RKO (cell line): ENCODE measurements around the gene COG7.
"Not testable (repeated sequence)": the region's sequence is repeated elsewhere in the genome, so short reads cannot be mapped to it uniquely, and the experiment has no call there.

Experiments used
- DNase-seq: peaks from one replicate; pipeline ENCODE4 v3.0.0-alpha.2; 2016; ENCODE audit warnings: low spot score

COG7 gene

GRCh38 chr16:23409522-23409921, 43.5 kb downstream of the COG7 start:
- no peak for DNase-seq

GRCh38 chr16:23408823-23409298, 44.1 kb downstream of the COG7 start:
- DNase-seq, result peak; percentile 32

- no peak for DNase-seq
Measured at GRCh38 chr16:23408242-23408822, 44.7 kb downstream of the COG7 start.

GRCh38 chr16:23407436-23408127, 45.4 kb downstream of the COG7 start:
- DNase-seq, result no peak

- DNase-seq, result no peak
Measured at GRCh38 chr16:23406546-23407240, 46.3 kb downstream of the COG7 start.

GRCh38 chr16:23406024-23406423, 47.0 kb downstream of the COG7 start:
- no peak for DNase-seq

- DNase-seq, result no peak
Measured at GRCh38 chr16:23403547-23403946, 49.4 kb downstream of the COG7 start.

GRCh38 chr16:23402100-23402499, 50.9 kb downstream of the COG7 start:
- DNase-seq, result no peak

GRCh38 chr16:23401139-23401538, 51.9 kb downstream of the COG7 start:
- DNase-seq, result no peak

- DNase-seq, result not testable (repeated sequence)
Measured at GRCh38 chr16:23400447-23400846, 52.5 kb downstream of the COG7 start.

- DNase-seq, result no peak
Measured at GRCh38 chr16:23398987-23399805, 53.8 kb downstream of the COG7 start.

- no peak for DNase-seq
Measured at GRCh38 chr16:23397464-23397863, 55.5 kb downstream of the COG7 start.

- DNase-seq, result no peak
Measured at GRCh38 chr16:23395732-23396131, 57.3 kb downstream of the COG7 start.

- no peak for DNase-seq
Measured at GRCh38 chr16:23394141-23394831, 58.7 kb downstream of the COG7 start.

GRCh38 chr16:23392223-23392600, 60.8 kb downstream of the COG7 start:
- DNase-seq, result no peak

- no peak for DNase-seq
Measured at GRCh38 chr16:23391381-23392222, 61.4 kb downstream of the COG7 start.

GRCh38 chr16:23389936-23390335, 63.1 kb downstream of the COG7 start:
- not testable (repeated sequence) for DNase-seq

- DNase-seq, result no peak
Measured at GRCh38 chr16:23389201-23389600, 63.8 kb downstream of the COG7 start.

- DNase-seq, result no peak
Measured at GRCh38 chr16:23388786-23389185, 64.2 kb downstream of the COG7 start.

- DNase-seq, result no peak
Measured at GRCh38 chr16:23387666-23388065, 65.3 kb downstream of the COG7 start.

GRCh38 chr16:23385441-23385840, 67.5 kb downstream of the COG7 start:
- no peak for DNase-seq
